IMR-90 (cell line): ENCODE results near the gene PLEKHG4. TPM values are rescaled to one million over a fixed set of nuclear protein-coding genes. Genes with fewer than 3 reads are reported as not detected.

Source experiments
- ATAC-seq: fragments of 200-7000 bp; cut with Tn5 transposase; 2 replicates; pipeline ENCODE4 v1.9.1; 2020; ENCODE audit warnings: low read depth, mild to moderate bottlenecking, moderate library complexity
- BruUV-seq: library from RNA; stranded (reverse); fragments of 400-500 nt; replicated peaks from 2 replicates; lab custom pipeline; 2021; lab: Mats Ljungman, UMichigan
- CTCF ChIA-PET: fragments of 300-600 bp; formaldehyde crosslinking; extraction: SDS; loops from one replicate; lab custom pipeline; 2021; ENCODE audit warnings: antibody characterized with exemption; lab: Yijun Ruan, JAX
- POLR2A ChIA-PET: fragments of 300-600 bp; sonication (Branson Sonifier 250); formaldehyde crosslinking; loops from one replicate; lab custom pipeline; 2022; ENCODE audit warnings: antibody characterized with exemption; ENCODE audit not compliant: unreplicated experiment; lab: Charles Lee
- DNase-seq: peaks from one replicate; pipeline ENCODE4 v3.0.0; 2013
- H2AFZ ChIP-seq: replicated peaks from 2 replicates; pipeline ENCODE3; 2013; ENCODE audit warnings: low read length, mild to moderate bottlenecking; ENCODE audit not compliant: poor library complexity
- H2AK5ac ChIP-seq: 2 replicates; pipeline ENCODE4 v1.6.1; 2013; ENCODE audit warnings: low read depth, low read length, inconsistent platforms
- H2AK9ac ChIP-seq: replicated peaks from 2 replicates; pipeline ENCODE3; 2013; ENCODE audit warnings: mild to moderate bottlenecking, low read depth, low read length, moderate library complexity; ENCODE audit not compliant: poor library complexity
- H2BK120ac ChIP-seq: 2 replicates; pipeline ENCODE4 v1.6.1; 2013; ENCODE audit warnings: low read depth, low read length, inconsistent platforms
- H2BK15ac ChIP-seq: 3 replicates; pipeline ENCODE4 v1.6.1; 2013; ENCODE audit warnings: low read depth, low read length, inconsistent platforms
- H2BK20ac ChIP-seq: 2 replicates; pipeline ENCODE4 v1.6.1; 2013; ENCODE audit warnings: low read depth, mild to moderate bottlenecking, inconsistent platforms, low read length, moderate library complexity
- H2BK5ac ChIP-seq: 2 replicates; pipeline ENCODE4 v1.6.1; 2013; ENCODE audit warnings: mild to moderate bottlenecking, low read depth, low read length, inconsistent platforms; ENCODE audit not compliant: poor library complexity, severe bottlenecking
- H3K14ac ChIP-seq: replicated peaks from 2 replicates; pipeline ENCODE4 v1.6.1; 2013; ENCODE audit warnings: low read depth, low read length, inconsistent platforms
- H3K18ac ChIP-seq: 2 replicates; pipeline ENCODE4 v1.6.1; 2013; ENCODE audit warnings: low read depth, low read length, control low read depth
- H3K23ac ChIP-seq: 2 replicates; pipeline ENCODE4 v1.6.1; 2013; ENCODE audit warnings: low read depth, low read length, inconsistent platforms
- H3K27ac ChIP-seq: 2 replicates; pipeline ENCODE4 v1.5.1; 2013; ENCODE audit warnings: mild to moderate bottlenecking, control low read depth, low read length; ENCODE audit not compliant: insufficient read depth
- H3K27me3 ChIP-seq: 2 replicates; pipeline ENCODE4 v1.6.1; 2013; ENCODE audit warnings: low read length; ENCODE audit not compliant: control insufficient read depth, insufficient read depth
- H3K36me3 ChIP-seq: 2 replicates; pipeline ENCODE4 v1.6.1; 2013; ENCODE audit warnings: low read length, mixed read lengths; ENCODE audit not compliant: control insufficient read depth, insufficient read depth
- H3K4ac ChIP-seq: 2 replicates; pipeline ENCODE4 v1.6.1; 2013; ENCODE audit warnings: low read depth, low read length, inconsistent platforms
- H3K4me1 ChIP-seq: 2 replicates; pipeline ENCODE4 v1.6.1; 2013; ENCODE audit warnings: low read length, mixed read lengths; ENCODE audit not compliant: control insufficient read depth, insufficient read depth
- H3K4me2 ChIP-seq: 2 replicates; pipeline ENCODE4 v1.6.1; 2013; ENCODE audit warnings: low read depth, mild to moderate bottlenecking, control low read depth, low read length, moderate library complexity
- H3K4me3 ChIP-seq: 2 replicates; pipeline ENCODE4 v1.5.1; 2013; ENCODE audit warnings: low read depth, mild to moderate bottlenecking, control low read depth, low read length, moderate library complexity; ENCODE audit not compliant: insufficient read depth
- H3K56ac ChIP-seq: 2 replicates; pipeline ENCODE4 v1.6.1; 2013; ENCODE audit warnings: low read length, inconsistent platforms; ENCODE audit not compliant: insufficient read depth; ENCODE audit errors: extremely low read depth
- H3K79me1 ChIP-seq, 2 experiments: 2 replicates each; pipeline ENCODE4 v1.6.1; 2013; ENCODE audit warnings: low read length in 2 of 2, inconsistent platforms in 1 of 2, low read depth in 1 of 2
- H3K9ac ChIP-seq: 2 replicates; pipeline ENCODE4 v1.6.1; 2013; ENCODE audit warnings: low read depth, low read length, control low read depth
- H3K9me1 ChIP-seq: 2 replicates; pipeline ENCODE4 v1.6.1; 2013; ENCODE audit warnings: low read length, inconsistent platforms; ENCODE audit not compliant: insufficient read depth
- H3K9me3 ChIP-seq: 2 replicates; pipeline ENCODE4 v1.6.1; 2013; ENCODE audit warnings: low read length; ENCODE audit not compliant: control insufficient read depth, insufficient read depth
- H4K20me1 ChIP-seq: 2 replicates; pipeline ENCODE4 v1.6.1; 2013; ENCODE audit warnings: low read length, inconsistent platforms; ENCODE audit not compliant: insufficient read depth
- H4K5ac ChIP-seq: 2 replicates; pipeline ENCODE4 v1.6.1; 2013; ENCODE audit warnings: mild to moderate bottlenecking, low read depth, low read length, control low read depth
- H4K8ac ChIP-seq, 2 experiments: 2 replicates each; pipeline ENCODE4 v1.6.1; 2013; ENCODE audit warnings: low read depth in 2 of 2, low read length in 2 of 2, control low read depth in 1 of 2, inconsistent platforms in 1 of 2
- H4K91ac ChIP-seq: 2 replicates; pipeline ENCODE4 v1.6.1; 2013; ENCODE audit warnings: low read depth, low read length, inconsistent platforms; ENCODE audit not compliant: insufficient read depth
- BHLHE40 ChIP-seq: fragments of 150-350 bp; IDR thresholded peaks from 2 replicates; pipeline ENCODE4 v1.6.1; 2016; ENCODE audit warnings: mild to moderate bottlenecking, low read depth, low read length
- CEBPB ChIP-seq: IDR thresholded peaks from 2 replicates; pipeline ENCODE4 v1.6.1; 2012; ENCODE audit warnings: low read depth, low read length, improper control_type of control experiment
- CHD1 ChIP-seq: IDR thresholded peaks from 2 replicates; pipeline ENCODE4 v1.6.1; 2012; ENCODE audit warnings: low read depth, low read length, improper control_type of control experiment
- CTCF ChIP-seq: conservative IDR thresholded peaks from 2 replicates; pipeline ENCODE4 v1.5.1; 2012; ENCODE audit warnings: mild to moderate bottlenecking, low read depth, low read length, improper control_type of control experiment
- FOS ChIP-seq: fragments of 150-350 bp; IDR thresholded peaks from 2 replicates; pipeline ENCODE4 v1.6.1; 2016; ENCODE audit warnings: low read depth, low read length
- MAFK ChIP-seq: IDR thresholded peaks from 2 replicates; pipeline ENCODE4 v1.6.1; 2012; ENCODE audit warnings: low read depth, low read length, improper control_type of control experiment
- MAZ ChIP-seq: IDR thresholded peaks from 2 replicates; pipeline ENCODE4 v1.6.1; 2012; ENCODE audit warnings: low read depth, mild to moderate bottlenecking, low read length, improper control_type of control experiment, moderate library complexity, borderline replicate concordance
- NFE2L2 ChIP-seq: fragments of 150-350 bp; IDR thresholded peaks from 2 replicates; pipeline ENCODE4 v1.6.1; 2016; ENCODE audit warnings: low read depth, mild to moderate bottlenecking, low read length
- POLR2A ChIP-seq: IDR thresholded peaks from 2 replicates; pipeline ENCODE4 v1.6.1; 2012; ENCODE audit warnings: mild to moderate bottlenecking, low read depth, low read length
- RCOR1 ChIP-seq: IDR thresholded peaks from 2 replicates; pipeline ENCODE4 v1.6.1; 2012; ENCODE audit warnings: mild to moderate bottlenecking, low read length, improper control_type of control experiment; ENCODE audit not compliant: insufficient replicate concordance
- USF2 ChIP-seq: fragments of 150-350 bp; IDR thresholded peaks from 2 replicates; pipeline ENCODE4 v1.6.1; 2017; ENCODE audit warnings: mild to moderate bottlenecking, antibody characterized with exemption, low read length, low read depth
- WGBS, 2 experiments: methylation state at CpG; one replicate each; pipeline versions ENCODE4 v1.1.5 to v1.1.7; 2013; ENCODE audit warnings: missing lambda C conversion rate in 2 of 2; ENCODE audit not compliant: insufficient read length in 1 of 2; ENCODE audit errors: extremely low coverage in 2 of 2; 5-methylcytosine and 5-hydroxymethylcytosine counted together
- dilution Hi-C: fragments of 300-500 bp; cut with HindIII; formaldehyde crosslinking; loops from one replicate; pipeline ENCODE4 v1.14.3; 2018; ENCODE audit warnings: low sequenced_read_pairs; ENCODE audit not compliant: unreplicated experiment
- in situ Hi-C: fragments of 300-500 bp; cut with MboI; formaldehyde crosslinking; loops from 3 replicates; pipeline ENCODE4 v1.14.3; 2019; ENCODE audit warnings: low sequenced_read_pairs, inconsistent platforms, mixed read lengths
- intact Hi-C: fragments of 100-400 bp; cut with micrococcal nuclease; formaldehyde crosslinking; loops from 2 replicates; pipeline ENCODE4 v1.10.0; 2022
- polyA plus RNA-seq, 3 experiments: library from polyadenylated mRNA; depleted of rRNA; stranded (reverse); fragments of >200 nt; gene quantifications; 2 replicates each; pipeline ENCODE4 v1.2.3, GENCODE V29; 2012; ENCODE audit warnings: low replicate concordance in 1 of 3
- total RNA-seq: library from RNA; depleted of rRNA; stranded (reverse); fragments of >200 nt; gene quantifications from 2 replicates; pipeline ENCODE4 v1.2.3, GENCODE V29; 2012

The PLEKHG4 gene
- total and polyA plus RNA-seq, 2 of the 4 experiments (the other 2 are of a cell fraction) = 14.0 to 50.7 TPM

- TF ChIP-seq USF2 = no peak
Observed at GRCh38 chr16:67235816-67236562, 43.3 kb upstream of the PLEKHG4 start (continued).

- no peaks in the 10 kb centered on the region; the same call in 1 of the 2 replicates for H4K20me1 ChIP-seq
- peaks cover 17% of the 10 kb centered on the region for H3K9me1 ChIP-seq
- no peak overlapping the region for H4K91ac ChIP-seq
- no peak overlapping the region for H4K8ac ChIP-seq
- BruUV-seq = no TSS peak
- no peaks in the 10 kb centered on the region for H3K9me3 ChIP-seq
- no peak overlapping the region for H3K18ac ChIP-seq
- intact Hi-C loops = no loop called here
- no peak overlapping the region for H3K14ac ChIP-seq
- dilution Hi-C loops = no loop called here
- H2BK120ac ChIP-seq = no peak overlapping the region
- DNase-seq (peak; percentile 31), ATAC-seq (peak; percentile 42)
- in situ Hi-C loops = no loop called here
- H3K4me2 ChIP-seq = no peak overlapping the region
- H2BK5ac ChIP-seq = no peak overlapping the region
- no peak overlapping the region for H4K5ac ChIP-seq
- H3K4me1 ChIP-seq = peaks cover 15% of the 10 kb centered on the region
- H3K36me3 ChIP-seq = peaks cover 57% of the 10 kb centered on the region
- H2AFZ ChIP-seq = no peak overlapping the region
- no peak overlapping the region for H3K23ac ChIP-seq
- H3K4me3 ChIP-seq = no peak overlapping the region
- no peak overlapping the region for H2BK20ac ChIP-seq
- no peak overlapping the region for H2BK15ac ChIP-seq
- H3K27ac ChIP-seq = no peak overlapping the region
- H2AK9ac ChIP-seq = peak overlapping the region; percentile 23
- ChIA-PET POLR2A (no interaction called here), CTCF (no interaction called here)
- no peak overlapping the region for H3K9ac ChIP-seq
- no peak overlapping the region for H3K56ac ChIP-seq
- H3K79me1 ChIP-seq = peaks cover 22 to 62% of the 10 kb centered on the region in 2 experiments; a peak in 3 of 4 replicates
- H3K4ac ChIP-seq = no peak overlapping the region
- no peaks in the 10 kb centered on the region for H3K27me3 ChIP-seq
- H2AK5ac ChIP-seq = no peak overlapping the region
- WGBS, 2 experiments = 82% methylated on average over 7 of the region's 50 CpGs; no CpG with 5 or more reads in 1 of the 2 experiments
- TF ChIP-seq CEBPB (no peak), MAFK (no peak), CTCF (no peak), BHLHE40 (no peak), CHD1 (no peak), RCOR1 (no peak), MAZ (no peak), NFE2L2 (no peak), POLR2A (no peak), FOS (no peak), USF2 (no peak)
Observed at GRCh38 chr16:67236563-67237395, 42.6 kb upstream of the PLEKHG4 start.
